HL-60 (cell line): ENCODE results near the gene R3HCC1L.

Experiments used
- DNase-seq, 2 experiments: peaks; one replicate each; pipeline ENCODE4 v3.0.0-alpha.2; 2010 to 2020; ENCODE audit warnings: low read depth in 1 of 2, low spot score in 1 of 2
- H3K27ac ChIP-seq: fragments of 250-450 bp; sonication (Bioruptor Pico); replicated peaks from 2 replicates; pipeline ENCODE4 v1.5.1; 2020; ENCODE audit warnings: mild to moderate bottlenecking, moderate library complexity
- H3K27me3 ChIP-seq: fragments of 250-450 bp; sonication (Bioruptor Pico); 2 replicates; pipeline ENCODE4 v1.5.1; 2021; ENCODE audit warnings: mild to moderate bottlenecking, moderate library complexity; ENCODE audit not compliant: insufficient read depth, poor library complexity, severe bottlenecking
- H3K4me3 ChIP-seq: replicated peaks from 2 replicates; pipeline ENCODE4 v1.5.1; 2011; ENCODE audit warnings: mild to moderate bottlenecking, control low read depth, low read length; ENCODE audit not compliant: insufficient read depth
- CTCF ChIP-seq: IDR thresholded peaks from one replicate; pipeline ENCODE4 v1.5.1; 2011; ENCODE audit warnings: low read length, control low read depth, inconsistent platforms; ENCODE audit not compliant: insufficient read depth
- GABPA ChIP-seq: IDR thresholded peaks from 2 replicates; pipeline ENCODE4 v1.6.1; 2012; ENCODE audit warnings: low read depth
- POLR2AphosphoS5 ChIP-seq: IDR thresholded peaks from 2 replicates; pipeline ENCODE4 v1.6.1; 2012; ENCODE audit warnings: low read depth
- SPI1 ChIP-seq: IDR thresholded peaks from 2 replicates; pipeline ENCODE4 v1.6.1; 2012; ENCODE audit warnings: low read depth, mild to moderate bottlenecking, borderline replicate concordance
- TF ChIP-seq, protein P1 (sequence below): IDR thresholded peaks from 2 replicates; pipeline ENCODE4 v1.6.1; 2012; ENCODE audit warnings: low read depth; ENCODE audit not compliant: insufficient replicate concordance

Gene R3HCC1L

DNA sequence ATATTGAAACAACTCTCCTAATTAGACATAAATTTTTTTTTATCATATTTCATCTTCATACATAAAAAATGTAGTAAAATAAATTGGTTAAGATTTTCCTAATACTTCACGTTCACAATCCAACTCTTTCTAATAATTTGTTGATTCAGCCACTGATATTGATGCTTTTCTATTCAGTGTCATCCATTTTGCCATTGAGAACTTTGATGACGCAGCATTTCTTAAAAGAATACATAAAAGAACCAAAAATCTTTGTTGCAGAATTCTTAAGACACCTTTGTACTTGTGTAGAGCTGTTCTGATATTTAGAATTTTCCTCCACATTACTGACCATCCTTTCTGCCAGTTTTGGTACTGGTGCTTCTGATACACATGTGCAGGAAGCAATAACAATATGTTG is 80.9 kb downstream of the R3HCC1L start:
- no peak overlapping the region for H3K27ac ChIP-seq
- no peak for DNase-seq
- TF ChIP-seq GABPA (no peak), SPI1 (no peak), CTCF (no peak), POLR2AphosphoS5 (no peak)
- TF ChIP-seq, protein P1, sequence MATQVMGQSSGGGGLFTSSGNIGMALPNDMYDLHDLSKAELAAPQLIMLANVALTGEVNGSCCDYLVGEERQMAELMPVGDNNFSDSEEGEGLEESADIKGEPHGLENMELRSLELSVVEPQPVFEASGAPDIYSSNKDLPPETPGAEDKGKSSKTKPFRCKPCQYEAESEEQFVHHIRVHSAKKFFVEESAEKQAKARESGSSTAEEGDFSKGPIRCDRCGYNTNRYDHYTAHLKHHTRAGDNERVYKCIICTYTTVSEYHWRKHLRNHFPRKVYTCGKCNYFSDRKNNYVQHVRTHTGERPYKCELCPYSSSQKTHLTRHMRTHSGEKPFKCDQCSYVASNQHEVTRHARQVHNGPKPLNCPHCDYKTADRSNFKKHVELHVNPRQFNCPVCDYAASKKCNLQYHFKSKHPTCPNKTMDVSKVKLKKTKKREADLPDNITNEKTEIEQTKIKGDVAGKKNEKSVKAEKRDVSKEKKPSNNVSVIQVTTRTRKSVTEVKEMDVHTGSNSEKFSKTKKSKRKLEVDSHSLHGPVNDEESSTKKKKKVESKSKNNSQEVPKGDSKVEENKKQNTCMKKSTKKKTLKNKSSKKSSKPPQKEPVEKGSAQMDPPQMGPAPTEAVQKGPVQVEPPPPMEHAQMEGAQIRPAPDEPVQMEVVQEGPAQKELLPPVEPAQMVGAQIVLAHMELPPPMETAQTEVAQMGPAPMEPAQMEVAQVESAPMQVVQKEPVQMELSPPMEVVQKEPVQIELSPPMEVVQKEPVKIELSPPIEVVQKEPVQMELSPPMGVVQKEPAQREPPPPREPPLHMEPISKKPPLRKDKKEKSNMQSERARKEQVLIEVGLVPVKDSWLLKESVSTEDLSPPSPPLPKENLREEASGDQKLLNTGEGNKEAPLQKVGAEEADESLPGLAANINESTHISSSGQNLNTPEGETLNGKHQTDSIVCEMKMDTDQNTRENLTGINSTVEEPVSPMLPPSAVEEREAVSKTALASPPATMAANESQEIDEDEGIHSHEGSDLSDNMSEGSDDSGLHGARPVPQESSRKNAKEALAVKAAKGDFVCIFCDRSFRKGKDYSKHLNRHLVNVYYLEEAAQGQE: no peak
- H3K4me3 ChIP-seq: no peak overlapping the region
- H3K27me3 ChIP-seq: no peaks in the 10 kb centered on the region

DNA sequence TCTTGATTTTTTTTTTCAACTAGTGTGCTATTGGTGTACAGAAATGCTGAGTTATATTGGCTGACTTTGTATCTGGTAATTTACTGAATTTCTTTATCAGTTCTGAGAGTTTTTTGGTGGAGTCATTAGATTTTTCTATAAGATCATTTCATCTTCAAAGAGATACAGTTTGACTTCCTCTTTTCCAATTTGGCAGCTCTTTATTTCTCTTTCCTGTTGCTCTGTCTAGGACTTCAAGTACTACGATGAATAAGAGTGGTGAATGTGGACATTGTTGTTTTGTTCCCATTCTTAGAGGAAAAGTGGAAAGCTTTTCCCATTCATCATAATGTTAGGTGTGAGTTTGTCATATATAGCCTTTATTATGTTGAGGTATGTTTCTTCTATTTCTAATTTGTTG is 83.3 kb downstream of the R3HCC1L start:
- no peaks in the 10 kb centered on the region for H3K27me3 ChIP-seq

GRCh38 chr10:98223874-98224273 is 89.4 kb downstream of the R3HCC1L start:
- no peak overlapping the region for H3K4me3 ChIP-seq
- DNase-seq: no peak
- no peak overlapping the region for H3K27ac ChIP-seq
- H3K27me3 ChIP-seq: no peaks in the 10 kb centered on the region
- TF ChIP-seq CTCF: no peak
- TF ChIP-seq SPI1: no peak
- no peak for TF ChIP-seq POLR2AphosphoS5
- no peak for TF ChIP-seq GABPA
- TF ChIP-seq, protein P1: no peak

More for the DNA sequence above, 83.3 kb downstream of the R3HCC1L start:
- peak; percentile 87; the same call in 1 of the 2 replicates for TF ChIP-seq SPI1
- no peak for TF ChIP-seq GABPA
- TF ChIP-seq POLR2AphosphoS5: no peak
- TF ChIP-seq, protein P1: no peak
- TF ChIP-seq CTCF: no peak
- H3K27ac ChIP-seq: no peak overlapping the region
- H3K4me3 ChIP-seq: no peak overlapping the region
- DNase-seq: no peak
